ENCODE measurements around the gene MIB1.

GRCh38 chr18:21809725-21810124 lies 69.1 kb downstream of the MIB1 start:
- TF ChIP-seq CTCF (IDR thresholded peaks at IDR 0.05; ENCODE audit: poor library complexity) (no peak), EZH2 (IDR thresholded peaks at IDR 0.05; ENCODE audit: borderline replicate concordance) (no peak), EZH2phosphoT487 (IDR thresholded peaks at IDR 0.05; ENCODE audit: low read depth, severe bottlenecking, unreplicated experiment) (no peak)

Data from hepatocyte (in vitro differentiated cells).